ENCODE measurements around the gene TJP2. TPM values are rescaled to one million over a fixed set of nuclear protein-coding genes. Genes with fewer than 3 reads are reported as not detected.

The TJP2 gene
- polyA plus RNA-seq, 1 donor from 2014 or later = 0.81 TPM

DNA sequence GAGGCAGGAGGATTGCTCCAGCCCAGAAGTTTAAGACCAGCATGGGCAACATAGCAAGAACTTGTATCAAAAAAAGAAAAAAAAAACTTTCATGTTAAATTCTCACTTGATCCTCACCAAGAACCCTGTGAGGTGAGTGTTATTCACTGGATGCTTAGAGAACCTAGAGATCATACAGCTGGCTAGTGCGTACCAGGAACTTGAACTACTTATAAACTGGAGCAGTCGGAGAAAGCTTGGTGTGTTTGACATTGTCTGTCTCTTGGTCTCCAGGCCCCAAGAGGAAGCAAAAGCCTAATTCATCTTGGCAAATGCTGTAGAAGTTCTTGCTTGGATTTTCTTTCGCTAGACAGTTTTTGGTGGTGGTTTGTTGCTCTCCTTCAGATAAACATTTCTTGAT lies 18.1 kb downstream of the TJP2 start:
- Mint-ChIP-seq H3K9me3 (no peaks in the 10 kb centered on the region), H3K36me3 (peaks cover 2% of the 10 kb centered on the region), H3K4me1 (peaks cover 0 to 2% (median 0%) of the 10 kb centered on the region in 3 donors), H3K27me3 (no peaks in the 10 kb centered on the region), H3K4me3 (no peak overlapping the region), H3K27ac (no peak overlapping the region)

DNA sequence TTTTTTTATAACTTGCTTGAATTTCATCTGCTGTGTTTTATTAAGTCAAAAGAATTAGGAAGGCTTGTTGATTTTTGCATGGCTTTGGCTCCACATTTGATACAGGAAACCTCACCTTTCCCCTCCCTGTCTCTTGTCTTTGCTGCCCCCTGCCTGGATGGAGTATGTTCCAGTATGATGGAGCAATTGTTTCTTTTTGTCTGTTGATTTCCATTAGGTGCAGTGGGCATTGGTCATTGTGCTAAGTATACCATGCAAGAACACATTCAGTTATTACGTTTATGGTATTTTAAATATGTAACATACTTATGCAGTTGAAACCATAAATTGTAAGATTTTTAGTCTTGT lies 19.6 kb downstream of the TJP2 start:
- H3K4me1 Mint-ChIP-seq = peaks cover 0 to 2% (median 0%) of the 10 kb centered on the region in 3 donors
- H3K27ac Mint-ChIP-seq = no peak overlapping the region
- H3K4me3 Mint-ChIP-seq = no peak overlapping the region
- H3K36me3 Mint-ChIP-seq = peaks cover 2% of the 10 kb centered on the region
- H3K9me3 Mint-ChIP-seq = no peaks in the 10 kb centered on the region
- H3K27me3 Mint-ChIP-seq = no peaks in the 10 kb centered on the region

DNA sequence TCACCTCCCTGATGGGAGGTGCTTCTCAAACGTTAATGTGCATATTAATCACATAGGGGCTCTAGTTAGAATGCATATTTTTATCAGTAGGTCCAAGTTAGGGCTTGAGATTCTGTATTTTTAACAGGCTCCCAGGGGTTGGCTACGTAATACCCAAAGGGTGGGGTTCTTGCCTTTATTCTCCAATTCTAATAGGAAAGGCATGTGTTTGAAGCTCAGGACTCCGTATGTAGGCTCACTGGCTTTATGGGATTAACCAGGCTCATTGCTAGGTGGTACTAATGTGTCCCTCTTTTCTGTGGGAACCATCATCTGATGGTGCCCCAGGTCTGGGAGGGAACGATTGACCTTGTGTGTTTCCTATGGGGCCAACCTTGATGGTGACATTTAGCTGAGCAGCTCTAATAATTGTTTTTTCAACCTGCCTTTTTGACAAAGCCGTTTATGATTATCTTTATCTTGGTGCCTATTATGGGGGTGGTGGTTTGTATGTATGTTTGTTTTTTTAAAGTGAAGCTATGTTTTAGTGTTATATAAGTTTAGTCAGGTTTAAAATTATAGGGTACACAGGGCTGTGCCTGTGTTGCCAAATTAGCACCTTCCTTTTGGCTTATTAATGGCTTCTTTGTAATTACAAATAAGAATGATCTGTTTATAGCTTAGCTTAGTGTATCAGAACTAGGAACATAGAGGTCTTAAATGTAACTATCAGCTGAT lies 20.8 kb downstream of the TJP2 start:
- Mint-ChIP-seq H3K4me3 (no peak overlapping the region), H3K4me1 (peaks cover under 1 to 6% (median 4%) of the 10 kb centered on the region in 3 donors), H3K36me3 (peaks cover 2% of the 10 kb centered on the region), H3K9me3 (no peaks in the 10 kb centered on the region), H3K27me3 (peaks cover under 1% of the 10 kb centered on the region), H3K27ac (no peak overlapping the region)

DNA sequence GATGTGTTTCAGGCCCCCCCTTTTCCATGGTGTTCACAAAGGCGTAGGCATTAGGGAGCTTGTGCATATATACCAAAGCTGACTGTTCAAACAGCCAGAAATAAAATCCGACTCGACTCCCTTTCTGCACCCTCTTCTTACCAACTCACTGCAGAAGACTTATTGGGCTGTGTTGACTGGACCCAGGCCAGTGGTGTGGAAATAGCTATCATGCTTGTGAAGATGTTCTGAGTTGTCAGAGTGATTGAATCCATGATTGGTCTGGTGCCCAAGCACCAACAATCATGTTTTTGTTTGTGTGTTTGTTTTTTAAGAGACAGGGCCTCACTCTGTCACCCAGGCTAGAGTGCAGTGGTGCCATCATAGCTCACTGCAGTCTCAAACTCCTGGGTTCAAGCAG lies 21.6 kb downstream of the TJP2 start:
- H3K9me3 Mint-ChIP-seq = no peaks in the 10 kb centered on the region
- peaks cover 2% of the 10 kb centered on the region for H3K36me3 Mint-ChIP-seq
- peaks cover 2 to 12% (median 7%) of the 10 kb centered on the region in 3 donors for H3K4me1 Mint-ChIP-seq
- no peak overlapping the region for H3K27ac Mint-ChIP-seq
- peaks cover 4% of the 10 kb centered on the region for H3K27me3 Mint-ChIP-seq
- H3K4me3 Mint-ChIP-seq = no peak overlapping the region

DNA sequence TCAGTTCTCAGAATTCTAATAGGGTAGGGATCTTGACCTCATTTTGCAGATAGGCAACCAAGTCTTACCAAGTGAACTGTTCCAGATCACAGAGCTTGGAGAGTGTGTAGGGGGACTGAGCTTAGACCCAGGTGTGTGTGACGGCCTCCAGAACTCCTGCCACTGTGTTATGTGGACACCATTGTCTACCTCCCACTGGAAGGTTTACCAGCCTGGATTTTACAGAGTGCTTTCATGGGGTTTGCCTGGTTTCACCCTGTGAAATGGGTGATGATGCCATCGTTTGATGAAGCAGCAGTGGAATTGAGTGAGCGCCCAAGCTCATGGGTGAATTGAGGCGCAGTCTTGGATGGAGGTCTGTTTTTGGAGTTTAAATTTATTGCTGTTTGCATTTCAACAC lies 23.6 kb downstream of the TJP2 start:
- H3K9me3 Mint-ChIP-seq = no peaks in the 10 kb centered on the region

DNA sequence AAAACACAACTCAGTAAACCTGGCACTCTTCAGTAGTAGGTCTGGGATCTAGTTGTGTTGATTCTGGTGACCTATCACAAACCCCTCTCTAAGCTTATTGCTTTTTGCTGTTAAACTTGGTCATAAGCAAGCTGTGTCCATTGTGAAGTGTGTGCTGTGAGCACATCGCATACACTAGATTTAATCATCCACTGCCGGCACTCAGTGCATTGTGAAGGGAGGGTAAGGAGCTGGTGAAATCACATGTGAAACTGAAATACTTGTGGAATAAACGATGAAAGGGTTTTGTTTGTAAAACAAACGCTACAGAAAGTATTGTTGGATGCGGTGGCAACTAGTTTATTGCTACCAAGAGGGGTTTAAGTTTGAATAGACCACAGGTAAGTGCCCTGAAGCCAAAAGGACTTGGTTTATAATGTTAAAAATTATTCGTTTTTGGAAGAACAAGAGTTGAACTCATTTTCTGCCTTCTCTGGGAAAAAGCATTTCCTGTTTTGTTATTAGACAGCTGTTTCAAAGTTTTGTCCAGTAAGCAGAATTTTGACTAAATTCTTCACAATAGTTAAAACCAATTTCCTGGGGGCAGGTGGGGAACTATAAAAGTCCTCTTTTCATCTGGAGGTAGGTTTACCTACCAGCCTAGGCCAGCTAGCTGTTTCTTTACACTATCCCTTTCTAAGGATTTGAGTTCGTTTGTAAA lies 24.6 kb downstream of the TJP2 start:
- H3K27me3 Mint-ChIP-seq = peaks cover 4% of the 10 kb centered on the region
- H3K9me3 Mint-ChIP-seq = no peaks in the 10 kb centered on the region
- H3K36me3 Mint-ChIP-seq = peaks cover 2% of the 10 kb centered on the region
- no peak overlapping the region for H3K27ac Mint-ChIP-seq
- H3K4me1 Mint-ChIP-seq = peaks cover 2 to 9% (median 7%) of the 10 kb centered on the region in 3 donors
- no peak overlapping the region for H3K4me3 Mint-ChIP-seq

More for the DNA sequence above, 23.6 kb downstream of the TJP2 start:
- Mint-ChIP-seq H3K36me3 (peaks cover 2% of the 10 kb centered on the region), H3K4me1 (peaks cover 2 to 9% (median 7%) of the 10 kb centered on the region in 3 donors), H3K4me3 (no peak overlapping the region), H3K27me3 (peaks cover 4% of the 10 kb centered on the region), H3K27ac (peak overlapping the region in 1 of 3 donors; percentile 25)

DNA sequence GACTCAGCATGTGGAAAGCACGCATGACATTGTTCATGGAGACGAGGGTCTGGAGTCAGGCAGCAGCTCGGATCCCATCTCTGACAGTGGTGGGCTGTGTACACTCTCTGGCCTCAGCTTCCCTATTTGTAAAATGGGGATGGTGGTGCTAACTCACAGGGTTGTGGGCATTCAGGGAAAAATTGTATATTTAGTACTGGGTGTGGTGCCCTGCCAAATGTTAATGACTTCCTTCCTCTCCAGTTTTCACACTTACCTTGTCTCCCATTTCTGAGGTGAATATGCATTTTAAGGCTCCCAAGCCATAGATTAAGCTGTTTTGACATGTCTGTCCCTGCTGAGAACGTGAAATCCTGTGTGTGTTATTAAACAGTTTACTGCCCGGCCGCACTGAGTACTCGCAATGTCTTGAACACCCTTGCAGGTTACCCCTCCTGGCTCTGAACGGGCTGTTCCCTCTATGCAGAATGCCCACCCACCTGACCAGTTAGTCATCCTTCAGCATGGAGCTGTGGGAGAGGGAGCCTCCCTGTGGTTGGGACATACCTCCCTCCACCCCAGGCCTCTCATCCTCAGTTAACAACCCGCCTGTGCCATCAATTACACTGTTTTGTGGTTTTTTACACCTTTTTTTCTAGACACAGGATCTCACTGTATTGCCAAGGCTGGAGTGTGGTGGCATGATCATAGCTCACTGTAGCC lies 25.8 kb downstream of the TJP2 start:
- H3K4me1 Mint-ChIP-seq = peaks cover 2 to 9% (median 7%) of the 10 kb centered on the region in 3 donors
- H3K4me3 Mint-ChIP-seq = no peak overlapping the region
- peaks cover 4% of the 10 kb centered on the region for H3K27me3 Mint-ChIP-seq
- peaks cover 2% of the 10 kb centered on the region for H3K36me3 Mint-ChIP-seq
- H3K9me3 Mint-ChIP-seq = no peaks in the 10 kb centered on the region
- no peak overlapping the region for H3K27ac Mint-ChIP-seq

DNA sequence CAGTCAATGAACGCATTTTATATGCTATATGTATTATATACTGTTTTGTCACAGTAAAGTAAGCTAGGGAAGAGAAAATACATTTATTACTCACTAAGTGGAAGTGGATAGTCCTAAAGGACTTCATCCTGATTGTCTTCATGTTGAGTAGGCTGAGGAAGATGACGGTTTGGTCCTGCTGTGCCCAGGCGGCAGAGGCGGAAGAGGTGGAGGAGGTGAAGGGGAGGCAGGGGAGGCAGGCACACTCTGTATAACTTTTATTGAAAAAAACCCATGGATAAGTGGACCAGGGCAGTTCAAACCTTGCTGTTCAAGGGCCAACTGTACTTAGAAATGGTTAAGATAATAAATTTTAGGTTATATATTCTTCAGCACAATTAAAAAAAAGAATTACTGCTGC lies 28.5 kb downstream of the TJP2 start:
- Mint-ChIP-seq H3K4me1 (peaks cover 3 to 9% (median 7%) of the 10 kb centered on the region in 3 donors), H3K36me3 (no peaks in the 10 kb centered on the region), H3K4me3 (no peak overlapping the region), H3K9me3 (no peaks in the 10 kb centered on the region), H3K27me3 (peaks cover 4% of the 10 kb centered on the region), H3K27ac (no peak overlapping the region)

DNA sequence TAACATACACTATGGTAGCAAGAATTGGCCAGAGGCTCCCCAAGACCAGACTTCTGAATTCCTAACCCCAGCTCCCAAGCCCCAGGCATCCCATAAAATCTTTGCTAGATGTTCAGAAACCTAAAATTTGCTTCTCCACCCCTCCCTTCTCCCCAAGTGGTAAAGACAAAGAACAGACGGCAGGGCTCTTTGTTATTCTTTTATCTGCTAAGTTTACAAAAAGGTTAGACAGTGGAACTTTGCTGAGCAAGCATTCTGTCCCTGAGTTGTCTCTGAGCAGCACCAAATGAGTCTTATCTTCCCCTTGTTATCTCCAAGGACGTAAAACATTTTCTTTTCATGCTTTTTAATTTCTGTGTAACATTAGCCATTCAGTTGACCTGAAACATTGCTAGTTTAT lies 30.2 kb downstream of the TJP2 start:
- no peak overlapping the region for H3K4me3 Mint-ChIP-seq
- H3K27ac Mint-ChIP-seq = no peak overlapping the region
- H3K4me1 Mint-ChIP-seq = peaks cover 3 to 9% (median 7%) of the 10 kb centered on the region in 3 donors
- peaks cover 4% of the 10 kb centered on the region for H3K27me3 Mint-ChIP-seq
- no peaks in the 10 kb centered on the region for H3K9me3 Mint-ChIP-seq
- no peaks in the 10 kb centered on the region for H3K36me3 Mint-ChIP-seq

DNA sequence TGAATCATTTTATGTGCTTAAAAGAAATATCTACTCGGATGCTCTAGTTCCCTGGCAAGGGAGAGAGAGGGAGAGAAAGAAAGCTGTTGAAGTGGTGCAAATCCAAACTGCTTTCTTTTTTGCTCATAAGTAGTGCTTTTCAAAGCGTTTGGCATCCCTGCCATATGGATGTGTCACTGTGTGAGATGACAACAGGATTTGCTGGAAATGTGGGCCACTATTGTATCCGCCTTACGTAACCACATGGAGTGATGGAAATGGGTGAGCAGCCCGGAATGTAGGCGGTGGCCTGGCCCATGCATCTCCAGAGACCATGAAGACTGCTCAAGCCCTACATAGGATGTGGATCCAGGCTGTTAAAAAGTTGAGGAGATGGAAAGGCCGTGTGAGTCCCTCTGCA lies 30.8 kb downstream of the TJP2 start:
- H3K4me1 Mint-ChIP-seq = peaks cover 2 to 6% (median 3%) of the 10 kb centered on the region in 3 donors
- H3K36me3 Mint-ChIP-seq = no peaks in the 10 kb centered on the region
- peaks cover 3% of the 10 kb centered on the region for H3K27me3 Mint-ChIP-seq
- H3K9me3 Mint-ChIP-seq = no peaks in the 10 kb centered on the region
- no peak overlapping the region for H3K4me3 Mint-ChIP-seq
- no peak overlapping the region for H3K27ac Mint-ChIP-seq

DNA sequence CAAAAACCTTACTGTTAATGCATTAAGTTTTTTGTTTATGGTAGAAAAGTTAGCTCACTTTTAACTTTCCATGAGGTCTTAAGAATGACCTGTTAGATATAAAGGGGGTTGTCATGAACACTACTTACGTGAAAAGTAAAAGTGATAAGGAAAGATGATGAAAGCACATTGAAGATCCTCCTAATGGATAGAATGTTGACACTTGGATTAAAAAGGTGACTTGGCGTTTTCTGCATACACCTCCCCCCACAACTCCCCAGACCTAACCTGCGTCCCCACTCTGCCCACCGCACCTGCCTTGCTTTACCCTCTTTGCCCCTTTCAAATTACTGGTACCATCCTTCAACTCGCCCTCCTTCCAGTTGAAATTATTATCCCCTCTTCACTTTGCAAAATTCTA lies 32.0 kb downstream of the TJP2 start:
- H3K27ac Mint-ChIP-seq = no peak overlapping the region
- H3K9me3 Mint-ChIP-seq = no peaks in the 10 kb centered on the region
- H3K4me3 Mint-ChIP-seq = peak overlapping the region in 1 of 4 donors; percentile 9
- H3K27me3 Mint-ChIP-seq = no peaks in the 10 kb centered on the region
- peaks cover 0 to 1% (median 0%) of the 10 kb centered on the region in 3 donors for H3K4me1 Mint-ChIP-seq
- no peaks in the 10 kb centered on the region for H3K36me3 Mint-ChIP-seq

DNA sequence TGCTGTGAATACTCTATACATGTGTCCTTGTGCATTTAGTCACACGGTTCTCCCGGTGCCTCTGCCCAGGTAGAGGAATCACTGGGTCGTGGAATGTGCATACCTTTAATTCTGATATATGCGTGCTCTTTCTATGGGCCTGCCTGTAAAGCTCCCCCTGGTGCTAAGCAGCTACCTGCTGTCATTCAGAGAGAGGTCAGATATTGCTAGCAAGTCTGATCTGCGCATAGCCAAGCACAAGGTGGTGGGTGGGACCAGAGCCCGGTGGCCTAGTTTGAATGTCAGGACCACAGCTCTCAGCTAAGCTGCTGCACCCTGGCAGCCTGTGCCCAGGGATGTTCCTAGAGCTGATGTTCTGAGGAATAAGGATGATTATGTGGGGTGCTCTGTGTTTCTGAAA lies 33.4 kb downstream of the TJP2 start:
- H3K4me3 Mint-ChIP-seq = no peak overlapping the region
- H3K9me3 Mint-ChIP-seq = no peaks in the 10 kb centered on the region
- H3K4me1 Mint-ChIP-seq = peaks cover 0 to 1% (median 0%) of the 10 kb centered on the region in 3 donors
- H3K36me3 Mint-ChIP-seq = peaks cover 2% of the 10 kb centered on the region
- H3K27ac Mint-ChIP-seq = no peak overlapping the region
- H3K27me3 Mint-ChIP-seq = no peaks in the 10 kb centered on the region

DNA sequence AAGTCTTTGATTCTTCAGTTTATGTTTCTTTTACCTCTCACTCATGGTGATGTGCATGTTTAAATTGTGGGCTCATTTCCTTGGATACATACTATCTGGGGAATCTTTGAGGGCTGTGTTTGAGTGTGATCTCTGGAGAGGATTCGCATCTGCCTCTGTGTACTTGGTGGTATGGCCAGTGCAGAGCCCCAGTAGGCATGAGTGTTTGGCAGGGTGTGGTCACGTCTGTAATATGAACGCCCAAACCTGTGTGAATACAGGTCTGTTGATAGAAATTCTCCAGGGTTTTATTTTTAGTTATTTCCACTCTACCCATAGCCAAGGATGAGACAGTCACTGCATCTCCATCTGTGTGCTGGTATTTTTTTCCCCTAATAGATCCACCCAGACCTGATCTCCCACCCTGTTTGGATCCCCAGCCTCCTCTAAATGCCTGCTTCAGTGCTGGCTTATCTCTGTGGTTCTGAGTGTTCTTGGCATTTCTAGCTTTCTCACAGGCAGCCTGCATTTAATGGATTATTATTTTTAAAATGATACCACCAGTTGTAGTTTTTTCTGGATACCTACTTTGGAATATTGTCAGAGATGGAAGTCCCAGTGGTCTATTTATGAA lies 37.5 kb downstream of the TJP2 start:
- no peak overlapping the region for H3K27ac Mint-ChIP-seq
- peaks cover 2% of the 10 kb centered on the region for H3K36me3 Mint-ChIP-seq
- no peaks in the 10 kb centered on the region for H3K27me3 Mint-ChIP-seq
- no peaks in the 10 kb centered on the region for H3K9me3 Mint-ChIP-seq
- H3K4me3 Mint-ChIP-seq = no peak overlapping the region
- H3K4me1 Mint-ChIP-seq = peaks cover 0 to 1% (median 0%) of the 10 kb centered on the region in 3 donors

DNA sequence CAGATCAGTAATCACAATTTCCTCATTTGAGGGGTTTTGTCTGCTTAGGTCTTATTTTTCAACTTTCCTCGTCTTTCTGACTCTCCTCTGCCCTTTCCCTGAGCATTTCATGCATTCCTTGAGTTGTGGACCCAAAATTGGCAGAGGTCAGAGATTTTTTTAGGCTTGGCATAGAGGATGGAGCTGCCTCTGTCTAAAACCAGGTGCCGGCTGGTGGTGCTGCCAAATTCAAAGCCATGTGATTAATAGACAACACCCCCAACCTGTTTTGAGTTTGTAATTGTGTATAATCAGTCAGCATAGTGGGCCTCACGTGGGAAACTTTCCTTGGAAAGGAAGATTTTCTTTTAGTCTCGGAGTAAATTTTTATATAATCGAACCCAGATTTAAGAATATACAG lies 39.6 kb downstream of the TJP2 start:
- no peaks in the 10 kb centered on the region for H3K27me3 Mint-ChIP-seq
- H3K4me3 Mint-ChIP-seq = no peak overlapping the region
- no peaks in the 10 kb centered on the region for H3K4me1 Mint-ChIP-seq
- H3K27ac Mint-ChIP-seq = no peak overlapping the region
- H3K9me3 Mint-ChIP-seq = no peaks in the 10 kb centered on the region
- H3K36me3 Mint-ChIP-seq = peaks cover 5% of the 10 kb centered on the region

DNA sequence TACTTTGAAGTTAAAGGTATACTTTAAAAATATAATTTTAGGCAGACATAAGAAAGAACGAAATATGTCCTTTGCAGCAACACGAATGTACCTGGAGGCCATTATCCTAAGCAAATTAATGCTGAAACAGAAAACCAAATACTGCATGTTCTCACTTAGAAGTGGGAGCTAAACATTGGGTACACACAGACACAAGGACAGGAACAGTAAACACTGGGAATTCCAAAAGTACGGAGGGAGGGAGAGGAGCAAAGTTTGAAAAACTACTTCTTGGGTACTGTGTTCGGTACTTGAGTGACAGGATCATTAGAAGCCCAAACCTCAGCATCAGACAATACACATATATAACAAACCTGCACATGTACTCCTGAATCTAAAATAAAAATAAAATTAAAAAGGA lies 40.9 kb downstream of the TJP2 start:
- H3K36me3 Mint-ChIP-seq = peaks cover 6% of the 10 kb centered on the region
- no peaks in the 10 kb centered on the region for H3K9me3 Mint-ChIP-seq
- H3K27ac Mint-ChIP-seq = peak overlapping the region in 1 of 3 donors; percentile 71
- H3K4me1 Mint-ChIP-seq = no peaks in the 10 kb centered on the region
- no peak overlapping the region for H3K4me3 Mint-ChIP-seq
- H3K27me3 Mint-ChIP-seq = no peaks in the 10 kb centered on the region

Measured in IgD-negative memory B cell (primary cell).